22Rv1 (cell line): ENCODE data around the gene CNGB1.

ENCODE experiments used
- ZFX ChIP-seq: fragments of 450-650 bp; IDR thresholded peaks from 2 replicates; pipeline ENCODE4 v1.6.1; 2017; ENCODE audit warnings: antibody characterized with exemption, borderline replicate concordance
- TF ChIP-seq, protein P1 (sequence below): fragments of 450-650 bp; IDR thresholded peaks from 2 replicates; pipeline ENCODE4 v1.5.1; 2017; ENCODE audit warnings: mild to moderate bottlenecking

- TF ChIP-seq, protein P1, sequence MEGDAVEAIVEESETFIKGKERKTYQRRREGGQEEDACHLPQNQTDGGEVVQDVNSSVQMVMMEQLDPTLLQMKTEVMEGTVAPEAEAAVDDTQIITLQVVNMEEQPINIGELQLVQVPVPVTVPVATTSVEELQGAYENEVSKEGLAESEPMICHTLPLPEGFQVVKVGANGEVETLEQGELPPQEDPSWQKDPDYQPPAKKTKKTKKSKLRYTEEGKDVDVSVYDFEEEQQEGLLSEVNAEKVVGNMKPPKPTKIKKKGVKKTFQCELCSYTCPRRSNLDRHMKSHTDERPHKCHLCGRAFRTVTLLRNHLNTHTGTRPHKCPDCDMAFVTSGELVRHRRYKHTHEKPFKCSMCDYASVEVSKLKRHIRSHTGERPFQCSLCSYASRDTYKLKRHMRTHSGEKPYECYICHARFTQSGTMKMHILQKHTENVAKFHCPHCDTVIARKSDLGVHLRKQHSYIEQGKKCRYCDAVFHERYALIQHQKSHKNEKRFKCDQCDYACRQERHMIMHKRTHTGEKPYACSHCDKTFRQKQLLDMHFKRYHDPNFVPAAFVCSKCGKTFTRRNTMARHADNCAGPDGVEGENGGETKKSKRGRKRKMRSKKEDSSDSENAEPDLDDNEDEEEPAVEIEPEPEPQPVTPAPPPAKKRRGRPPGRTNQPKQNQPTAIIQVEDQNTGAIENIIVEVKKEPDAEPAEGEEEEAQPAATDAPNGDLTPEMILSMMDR: no peak
- no peak for TF ChIP-seq ZFX
Observed at GRCh38 chr16:57898961-57899360, 72.0 kb downstream of the CNGB1 start.
